CD14-positive monocyte (primary cell): Measurements from ENCODE around the gene AFF3. TPM values are rescaled to one million over a fixed set of nuclear protein-coding genes. Genes with fewer than 3 reads are reported as not detected.

Experiments used
- DNase-seq, 3 donors: peaks; one replicate each; pipeline ENCODE4 v3.0.0-alpha.2; 2011 to 2022
- H2AFZ ChIP-seq: 2 replicates; pipeline ENCODE4 v1.6.0; 2012; ENCODE audit warnings: mild to moderate bottlenecking, low read depth, low read length, inconsistent platforms; ENCODE audit not compliant: insufficient read depth, poor library complexity, severe bottlenecking
- H3K27ac ChIP-seq, 2 donors: 1 replicate in 1 of 2; 2 replicates in 1 of 2; pipeline ENCODE4 v1.5.1; 2012 to 2013; ENCODE audit warnings: low read length in 2 of 2, control low read depth in 1 of 2, inconsistent platforms in 1 of 2, low read depth in 1 of 2, mild to moderate bottlenecking in 1 of 2
- H3K27me3 ChIP-seq, 2 donors: one replicate each; pipeline versions ENCODE4 v1.6.0 to v1.6.1; 2011 to 2013; ENCODE audit warnings: low read length in 2 of 2; ENCODE audit not compliant: control insufficient read depth in 2 of 2, insufficient read depth in 2 of 2
- H3K36me3 ChIP-seq, 2 donors: replicated peaks in 1 of 2; 1 replicate in 1 of 2; 2 replicates in 1 of 2; pipeline versions ENCODE4 v1.5.1 to v1.6.1; 2012 to 2013; ENCODE audit warnings: low read length in 2 of 2, control low read depth in 1 of 2, inconsistent platforms in 1 of 2, mild to moderate bottlenecking in 1 of 2; ENCODE audit not compliant: insufficient read depth in 2 of 2, control insufficient read depth in 1 of 2
- H3K4me1 ChIP-seq, 2 donors: 1 replicate in 1 of 2; 2 replicates in 1 of 2; pipeline versions ENCODE4 v1.5.1 to v1.6.1; 2012 to 2013; ENCODE audit warnings: low read length in 2 of 2, control low read depth in 1 of 2, inconsistent platforms in 1 of 2, mild to moderate bottlenecking in 1 of 2, moderate library complexity in 1 of 2; ENCODE audit not compliant: insufficient read depth in 2 of 2, control insufficient read depth in 1 of 2
- H3K4me2 ChIP-seq: replicated peaks from 2 replicates; pipeline ENCODE3; 2012; ENCODE audit warnings: low read length, moderate library complexity, mild to moderate bottlenecking; ENCODE audit not compliant: poor library complexity, severe bottlenecking; ENCODE audit errors: extremely low read depth
- H3K4me3 ChIP-seq, 3 experiments: fragments of 200-600 bp in 1 of 3; sonication (generic) in 1 of 3; replicated peaks in 1 of 3; 1 replicate in 2 of 3; 2 replicates in 1 of 3; pipeline ENCODE4 v1.5.1; 2011 to 2013; ENCODE audit warnings: low read length in 3 of 3, mild to moderate bottlenecking in 3 of 3, control low read depth in 2 of 3, low read depth in 2 of 3, inconsistent platforms in 1 of 3, moderate library complexity in 1 of 3
- H3K79me2 ChIP-seq: 2 replicates; pipeline ENCODE4 v1.6.0; 2012; ENCODE audit warnings: mild to moderate bottlenecking, control low read depth, inconsistent platforms, low read length, moderate library complexity; ENCODE audit not compliant: insufficient read depth
- H3K9ac ChIP-seq: 2 replicates; pipeline ENCODE4 v1.6.0; 2017; ENCODE audit warnings: low read length, mild to moderate bottlenecking; ENCODE audit not compliant: insufficient read depth, poor library complexity, severe bottlenecking
- H3K9me3 ChIP-seq, 2 donors: replicated peaks in 1 of 2; 1 replicate in 1 of 2; 2 replicates in 1 of 2; pipeline versions ENCODE4 v1.5.1 to v1.6.1; 2012 to 2013; ENCODE audit warnings: low read length in 2 of 2, control low read depth in 1 of 2; ENCODE audit not compliant: control insufficient read depth in 1 of 2, insufficient read depth in 1 of 2
- H4K20me1 ChIP-seq: 2 replicates; pipeline ENCODE4 v1.6.0; 2012; ENCODE audit warnings: mild to moderate bottlenecking, low read length, control low read depth, moderate library complexity; ENCODE audit not compliant: insufficient read depth
- H3K27ac Mint-ChIP-seq, 7 donors: one replicate each; pipeline ENCODE4 v1.8.0; 2020; ENCODE audit warnings: mild to moderate bottlenecking in 7 of 7, mixed read lengths in 7 of 7, moderate library complexity in 6 of 7, inconsistent platforms in 2 of 7
- H3K27me3 Mint-ChIP-seq, 3 donors: one replicate each; pipeline ENCODE4 v1.8.0; 2021 to 2022; ENCODE audit warnings: low read depth in 3 of 3, mild to moderate bottlenecking in 3 of 3, mixed read lengths in 3 of 3, moderate library complexity in 3 of 3, inconsistent platforms in 1 of 3
- H3K36me3 Mint-ChIP-seq, 2 donors: one replicate each; pipeline ENCODE4 v1.8.0; 2020; ENCODE audit warnings: mixed read lengths in 2 of 2, inconsistent platforms in 1 of 2, mild to moderate bottlenecking in 1 of 2
- H3K4me1 Mint-ChIP-seq: one replicate; pipeline ENCODE4 v1.8.0; 2020; ENCODE audit warnings: mild to moderate bottlenecking, mixed read lengths
- H3K4me3 Mint-ChIP-seq, 2 donors: one replicate each; pipeline ENCODE4 v1.8.0; 2020; ENCODE audit warnings: mild to moderate bottlenecking in 2 of 2, mixed read lengths in 2 of 2, moderate library complexity in 1 of 2
- H3K9me3 Mint-ChIP-seq, 7 donors: one replicate each; pipeline ENCODE4 v1.8.0; 2020 to 2022; ENCODE audit warnings: mixed read lengths in 7 of 7, mild to moderate bottlenecking in 6 of 7, moderate library complexity in 6 of 7, inconsistent platforms in 2 of 7
- CTCF ChIP-seq: fragments of 200-600 bp; IDR thresholded peaks from one replicate; pipeline ENCODE4 v1.8.0; 2022; ENCODE audit warnings: antibody characterized with exemption, mild to moderate bottlenecking
- WGBS: methylation state at CpG from one replicate; pipeline ENCODE4 v1.1.5; 2013; ENCODE audit warnings: missing lambda C conversion rate; ENCODE audit not compliant: insufficient coverage; 5-methylcytosine and 5-hydroxymethylcytosine counted together
- intact Hi-C, 2 donors: fragments of 100-400 bp; cut with micrococcal nuclease; formaldehyde crosslinking; loops; one replicate each; pipeline versions ENCODE4 v1.15.0 to v1.15.1; 2023
- polyA plus RNA-seq, 3 donors: library from polyadenylated mRNA; depleted of rRNA in 1 of 3; unstranded in 2 of 3; stranded (reverse) in 1 of 3; fragments of 300-500 nt in 2 of 3; fragments of >200 nt in 1 of 3; fragmentation: Illumina TruSeq in 2 of 3; gene quantifications; 1 replicate in 2 of 3; 2 replicates in 1 of 3; pipeline ENCODE4 v1.2.3, GENCODE V29; 2012 to 2021

AFF3 gene
- polyA plus RNA-seq, 3 donors, result 0.17 to 4.1 (median 0.49) TPM

GRCh38 chr2:100015849-100016248 lies 126.5 kb downstream of the AFF3 start:
- Histone ChIP-seq H3K27ac (no peak overlapping the region), H3K4me2 (no peak overlapping the region), H2AFZ (no peak overlapping the region), H3K9ac (no peak overlapping the region), H3K9me3 (no peaks in the 10 kb centered on the region), H4K20me1 (no peaks in the 10 kb centered on the region), H3K79me2 (no peaks in the 10 kb centered on the region), H3K4me3 (no peak overlapping the region), H3K4me1 (no peaks in the 10 kb centered on the region), H3K27me3 (no peaks in the 10 kb centered on the region), H3K36me3 (peaks cover 0 to 5% of the 10 kb centered on the region in 2 donors)
- no peaks in the 10 kb centered on the region for H3K36me3 Mint-ChIP-seq
- H3K4me3 Mint-ChIP-seq, result no peak overlapping the region
- H3K4me1 Mint-ChIP-seq, result peaks cover 9% of the 10 kb centered on the region
- peaks cover 0 to 3% (median 2%) of the 10 kb centered on the region in 3 donors for H3K27me3 Mint-ChIP-seq
- 100% methylated on average over 3 of the region's 3 CpGs for WGBS
- DNase-seq, result no peak
- no peaks in the 10 kb centered on the region for H3K9me3 Mint-ChIP-seq
- no peak for TF ChIP-seq CTCF
- H3K27ac Mint-ChIP-seq, result no peak overlapping the region
- intact Hi-C loops, result no loop called here

GRCh38 chr2:100013892-100014677 lies 128.3 kb downstream of the AFF3 start:
- Histone ChIP-seq H3K9me3 (no peaks in the 10 kb centered on the region), H3K27me3 (no peaks in the 10 kb centered on the region), H3K79me2 (no peaks in the 10 kb centered on the region), H2AFZ (no peak overlapping the region), H3K9ac (no peak overlapping the region), H3K27ac (no peak overlapping the region), H3K4me2 (no peak overlapping the region), H3K4me1 (peaks cover 15% of the 10 kb centered on the region in 2 donors), H3K4me3 (no peak overlapping the region), H4K20me1 (no peaks in the 10 kb centered on the region), H3K36me3 (peaks cover 0 to 5% of the 10 kb centered on the region in 2 donors)
- Mint-ChIP-seq H3K4me1 (peaks cover 20% of the 10 kb centered on the region), H3K27ac (no peak overlapping the region), H3K4me3 (no peak overlapping the region), H3K9me3 (no peaks in the 10 kb centered on the region), H3K36me3 (no peaks in the 10 kb centered on the region), H3K27me3 (no peaks in the 10 kb centered on the region)
- WGBS, result no CpG with 5 or more reads among the region's 5 CpGs
- TF ChIP-seq CTCF, result no peak
- intact Hi-C loops, result no loop called here
- no peak for DNase-seq
